ENCODE measurements around the gene COL4A2. TPM values are rescaled to one million over a fixed set of nuclear protein-coding genes. Genes with fewer than 3 reads are reported as not detected.

COL4A2 gene
- total and polyA plus RNA-seq, 9 donors: 59.5 to 171 (median 136) TPM

GRCh38 chr13:110479648-110480047, 172.6 kb downstream of the COL4A2 start:
- Histone ChIP-seq H3K27ac (no peak overlapping the region), H3K27me3 (no peaks in the 10 kb centered on the region), H3K4me3 (no peak overlapping the region), H3K9me3 (no peaks in the 10 kb centered on the region), H3K4me1 (ENCODE audit: insufficient read depth) (no peaks in the 10 kb centered on the region), H3K36me3 (no peaks in the 10 kb centered on the region)
- TF ChIP-seq EP300 (IDR thresholded peaks at IDR 0.05) (no peak), CTCF (IDR thresholded peaks at IDR 0.05) (no peak), POLR2A (IDR thresholded peaks at IDR 0.05) (no peak)
- WGBS, 3 donors: 74 to 86% (median 76%) methylated on average over 11 of the region's 11 CpGs
- intact Hi-C loops (cut with DNase I): no loop called here
- DNase-seq: peak in 1 of 5 donors; percentile 29

- WGBS, 3 donors: 65 to 73% (median 70%) methylated on average over 5 of the region's 5 CpGs
- DNase-seq: no peak
- no peaks in the 10 kb centered on the region for H3K9me3 ChIP-seq
- H3K27ac ChIP-seq: no peak overlapping the region
- no peaks in the 10 kb centered on the region for H3K36me3 ChIP-seq
- no peaks in the 10 kb centered on the region for H3K27me3 ChIP-seq
- no peak overlapping the region for H3K4me3 ChIP-seq
- no peaks in the 10 kb centered on the region for H3K4me1 ChIP-seq (ENCODE audit: insufficient read depth)
- TF ChIP-seq POLR2A (IDR thresholded peaks at IDR 0.05): no peak
- no peak for TF ChIP-seq EP300 (IDR thresholded peaks at IDR 0.05)
- no peak for TF ChIP-seq CTCF (IDR thresholded peaks at IDR 0.05)
- intact Hi-C loops (cut with DNase I): no loop called here
Measured at GRCh38 chr13:110480161-110480560, 173.1 kb downstream of the COL4A2 start.

GRCh38 chr13:110483386-110483968, 176.4 kb downstream of the COL4A2 start:
- WGBS, 3 donors: 88 to 89% (median 88%) methylated on average over 13 of the region's 13 CpGs
- Histone ChIP-seq H3K27ac (no peak overlapping the region), H3K27me3 (no peaks in the 10 kb centered on the region)

GRCh38 chr13:110484290-110485048, 177.4 kb downstream of the COL4A2 start:
- no peak for DNase-seq
- no peaks in the 10 kb centered on the region for H3K9me3 ChIP-seq
- WGBS, 3 donors: 90 to 93% (median 91%) methylated on average over 18 of the region's 18 CpGs
- no peak overlapping the region for H3K4me3 ChIP-seq
- H3K4me1 ChIP-seq (ENCODE audit: insufficient read depth): no peaks in the 10 kb centered on the region
- no peak overlapping the region for H3K27ac ChIP-seq
- H3K27me3 ChIP-seq: no peaks in the 10 kb centered on the region
- TF ChIP-seq POLR2A (IDR thresholded peaks at IDR 0.05) (no peak), CTCF (IDR thresholded peaks at IDR 0.05) (no peak), EP300 (IDR thresholded peaks at IDR 0.05) (no peak)
- H3K36me3 ChIP-seq: no peaks in the 10 kb centered on the region
- intact Hi-C loops (cut with DNase I): no loop called here

More at GRCh38 chr13:110483386-110483968, 176.4 kb downstream of the COL4A2 start:
- Histone ChIP-seq H3K4me1 (ENCODE audit: insufficient read depth) (no peaks in the 10 kb centered on the region), H3K36me3 (no peaks in the 10 kb centered on the region), H3K9me3 (no peaks in the 10 kb centered on the region), H3K4me3 (no peak overlapping the region)
- DNase-seq: no peak
- intact Hi-C loops (cut with DNase I): no loop called here
- no peak for TF ChIP-seq POLR2A (IDR thresholded peaks at IDR 0.05)
- TF ChIP-seq CTCF (IDR thresholded peaks at IDR 0.05): no peak
- TF ChIP-seq EP300 (IDR thresholded peaks at IDR 0.05): no peak

All from ovary (tissue), 9 donors.